ENCODE data around the gene KIRREL1. TPM values are rescaled to one million over a fixed set of nuclear protein-coding genes. Genes with fewer than 3 reads are reported as not detected.

The KIRREL1 gene
- total RNA-seq, 4 donors from 2014 or later, result 8.2 to 18.3 (median 12.6) TPM

DNA sequence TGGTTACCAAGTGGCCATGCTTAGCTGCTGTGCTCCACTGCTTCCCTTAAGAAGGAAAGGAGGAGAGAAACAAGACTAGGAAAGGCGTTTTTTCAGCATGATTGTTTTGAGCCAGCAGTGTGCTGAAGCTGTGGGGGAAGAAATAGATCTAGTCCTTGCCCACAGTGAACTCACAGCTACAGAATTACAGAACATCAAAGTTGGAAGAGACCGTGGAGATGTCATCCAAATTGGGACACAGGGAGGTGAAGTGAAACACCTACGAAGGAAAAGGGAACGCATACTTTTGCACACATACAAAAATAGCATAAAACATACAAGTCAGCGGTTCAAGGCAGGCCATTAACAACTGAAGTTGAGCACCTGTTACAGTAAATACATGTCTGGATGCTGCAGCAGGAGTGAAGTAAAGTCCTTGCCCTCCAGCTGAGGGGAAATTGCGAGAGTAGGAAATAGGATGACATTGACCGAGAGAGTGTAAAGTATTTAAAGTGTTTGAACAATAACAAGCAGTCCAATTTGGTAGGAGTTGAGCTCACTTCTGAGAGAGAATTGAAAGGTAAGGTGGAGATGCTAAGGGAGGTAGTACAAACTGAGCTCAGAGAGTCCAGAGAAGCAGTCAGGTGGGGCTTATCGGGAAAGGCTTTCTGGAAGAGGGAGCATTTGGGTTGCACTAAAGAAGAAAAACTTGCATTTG, 55.1 kb downstream of the KIRREL1 start:
- TF ChIP-seq EP300 (IDR thresholded peaks at IDR 0.05; ENCODE audit: low read depth) (no peak), CTCF (IDR thresholded peaks at IDR 0.05) (no peak), POLR2A (IDR thresholded peaks at IDR 0.05) (no peak), POLR2AphosphoS5 (IDR thresholded peaks at IDR 0.05) (no peak)
- H3K27ac ChIP-seq, result no peak overlapping the region
- 56 to 66% methylated on average over 7 to 8 of the region's 8 CpGs for WGBS, 2 donors (ENCODE audit: low coverage in 1 of 2)
- H3K36me3 ChIP-seq, result no peaks in the 10 kb centered on the region
- H3K9me3 ChIP-seq, result no peaks in the 10 kb centered on the region
- intact Hi-C loops (cut with DNase I; ENCODE audit: low total_unique reads), result no loop called here
- no peak overlapping the region for H3K4me3 ChIP-seq
- H3K27me3 ChIP-seq, result no peaks in the 10 kb centered on the region
- DNase-seq, result no peak
- H3K4me1 ChIP-seq, result peaks cover 5 to 28% (median 16%) of the 10 kb centered on the region in 4 donors
- in situ Hi-C loops (cut with MboI; ENCODE audit: low pct_ligation_motif_present in 1 of 4, low pct_unique_long_range_greater_than_20kb in 1 of 4, low sequenced_read_pairs in 3 of 4), result no loop called here

DNA sequence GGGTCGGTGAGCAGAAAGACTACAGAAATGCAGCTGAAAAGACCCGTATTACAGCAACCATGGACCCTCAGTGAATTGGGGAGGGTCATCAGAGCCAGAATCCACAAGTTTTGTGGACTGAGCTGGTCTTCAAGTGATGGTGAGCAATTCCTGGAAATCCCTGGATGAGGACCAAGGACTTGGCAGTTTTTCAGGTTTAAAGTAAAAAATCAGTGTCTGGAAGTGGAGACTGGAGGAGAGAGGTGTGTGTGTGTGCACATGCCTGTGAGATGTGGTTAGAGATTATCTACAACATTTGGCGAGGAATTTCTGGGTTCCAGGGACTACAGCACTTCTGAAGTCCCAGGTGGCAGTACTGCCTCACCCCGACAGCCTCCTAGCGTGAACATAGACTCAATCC, 56.4 kb downstream of the KIRREL1 start:
- H3K4me3 ChIP-seq, result no peak overlapping the region
- WGBS, 2 donors (ENCODE audit: low coverage in 1 of 2), result 74% methylated on average over 4 to 5 of the region's 5 CpGs
- H3K4me1 ChIP-seq, result peaks cover 5 to 27% (median 15%) of the 10 kb centered on the region in 4 donors
- H3K27ac ChIP-seq, result peak overlapping the region in 1 of 4 donors; percentile 23
- H3K27me3 ChIP-seq, result no peaks in the 10 kb centered on the region
- DNase-seq, result no peak
- in situ Hi-C loops (cut with MboI; ENCODE audit: low pct_ligation_motif_present in 1 of 4, low pct_unique_long_range_greater_than_20kb in 1 of 4, low sequenced_read_pairs in 3 of 4), result no loop called here
- intact Hi-C loops (cut with DNase I; ENCODE audit: low total_unique reads), result no loop called here
- TF ChIP-seq CTCF (IDR thresholded peaks at IDR 0.05) (no peak), EP300 (IDR thresholded peaks at IDR 0.05; ENCODE audit: low read depth) (no peak)
- H3K9me3 ChIP-seq, result no peaks in the 10 kb centered on the region
- H3K36me3 ChIP-seq, result no peaks in the 10 kb centered on the region

DNA sequence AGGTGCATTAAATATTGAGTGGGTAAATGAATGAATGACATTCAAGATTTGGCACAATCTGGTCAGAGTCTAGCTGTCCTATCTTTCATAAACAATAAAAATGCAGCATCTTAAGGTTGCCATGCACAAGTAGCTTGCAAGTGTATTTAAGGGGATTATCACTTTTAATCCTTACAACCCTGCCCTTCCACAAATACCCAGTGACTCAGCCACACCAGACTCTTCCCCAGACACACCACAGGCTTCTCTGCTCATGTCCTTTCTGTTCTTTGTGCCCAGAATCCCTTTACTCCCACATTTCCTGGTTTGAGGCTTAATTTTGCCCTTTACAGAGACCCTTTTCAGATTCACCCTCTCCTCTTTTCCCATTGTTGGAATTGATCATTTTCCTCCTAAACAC, 59.8 kb downstream of the KIRREL1 start:
- Histone ChIP-seq H3K4me3 (no peak overlapping the region), H3K27me3 (no peaks in the 10 kb centered on the region), H3K4me1 (peaks cover 0 to 16% (median 6%) of the 10 kb centered on the region in 4 donors), H3K27ac (no peak overlapping the region), H3K36me3 (no peaks in the 10 kb centered on the region), H3K9me3 (no peaks in the 10 kb centered on the region)
- TF ChIP-seq POLR2AphosphoS5 (IDR thresholded peaks at IDR 0.05) (no peak), CTCF (IDR thresholded peaks at IDR 0.05) (no peak), EP300 (IDR thresholded peaks at IDR 0.05; ENCODE audit: low read depth) (no peak), POLR2A (IDR thresholded peaks at IDR 0.05) (no peak)
- in situ Hi-C loops (cut with MboI; ENCODE audit: low pct_ligation_motif_present in 1 of 4, low pct_unique_long_range_greater_than_20kb in 1 of 4, low sequenced_read_pairs in 3 of 4) (no loop called here), intact Hi-C loops (cut with DNase I; ENCODE audit: low total_unique reads) (no loop called here)
- no peak for DNase-seq

DNA sequence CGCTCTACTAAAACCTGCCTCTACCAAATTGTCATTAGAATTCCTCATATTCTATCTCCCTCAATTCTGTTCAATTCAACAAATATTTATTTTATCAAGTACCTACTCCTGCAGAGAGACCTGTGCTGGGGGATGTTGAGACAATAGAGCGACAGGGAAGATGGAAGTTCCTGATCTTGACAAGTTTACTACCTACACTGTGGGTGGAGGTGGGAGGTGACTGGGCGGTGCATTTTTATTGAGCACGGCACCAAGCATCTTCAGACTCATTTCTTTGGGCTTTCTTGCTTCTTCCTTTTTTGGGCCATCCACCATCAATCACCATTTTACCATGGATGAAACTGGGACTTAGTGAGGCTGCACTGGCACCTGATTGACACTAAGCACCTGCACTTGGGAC, 61.3 kb downstream of the KIRREL1 start:
- TF ChIP-seq CTCF (IDR thresholded peaks at IDR 0.05) (no peak), EP300 (IDR thresholded peaks at IDR 0.05; ENCODE audit: low read depth) (no peak), POLR2A (IDR thresholded peaks at IDR 0.05) (no peak), POLR2AphosphoS5 (IDR thresholded peaks at IDR 0.05) (no peak)
- intact Hi-C loops (cut with DNase I; ENCODE audit: low total_unique reads), result no loop called here
- in situ Hi-C loops (cut with MboI; ENCODE audit: low pct_ligation_motif_present in 1 of 4, low pct_unique_long_range_greater_than_20kb in 1 of 4, low sequenced_read_pairs in 3 of 4), result no loop called here
- no peak for DNase-seq
- 88 to 91% methylated on average over 3 to 4 of the region's 4 CpGs for WGBS, 2 donors (ENCODE audit: low coverage in 1 of 2)
- peaks cover 0 to 9% (median under 1%) of the 10 kb centered on the region in 4 donors for H3K4me1 ChIP-seq
- no peaks in the 10 kb centered on the region for H3K27me3 ChIP-seq
- H3K36me3 ChIP-seq, result no peaks in the 10 kb centered on the region
- no peaks in the 10 kb centered on the region for H3K9me3 ChIP-seq
- H3K27ac ChIP-seq, result no peak overlapping the region
- no peak overlapping the region for H3K4me3 ChIP-seq

Measured in transverse colon (tissue), 4 donors.